ENCODE data around the gene ROBO4. TPM values are rescaled to one million over a fixed set of nuclear protein-coding genes. Genes with fewer than 3 reads are reported as not detected.

ROBO4 gene
- polyA plus RNA-seq, 2 of the 4 experiments (the other 2 are of a cell fraction), result not detected

DNA sequence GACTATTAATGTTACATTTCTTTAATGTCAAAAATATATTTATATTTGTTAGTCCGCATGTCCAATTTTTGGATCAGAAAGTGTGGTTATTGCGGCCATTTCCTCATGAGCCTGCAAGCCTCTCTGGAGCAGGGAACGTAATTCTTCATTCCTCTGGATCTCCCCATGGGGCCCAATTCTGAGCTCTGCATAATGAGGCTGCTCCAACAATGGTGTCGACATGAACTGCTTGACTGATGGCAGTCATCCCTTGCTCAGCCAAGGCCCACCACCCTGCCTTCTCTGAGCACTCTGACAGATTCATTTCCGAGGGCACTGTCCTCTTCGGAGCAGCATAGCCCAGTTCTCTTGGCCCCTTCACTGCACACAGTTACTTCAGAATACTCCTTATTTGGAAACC is 41.3 kb upstream of the ROBO4 start:
- CTCF ChIA-PET, result interaction anchor here (1.6 kb wide), 1 partner anchor 63 kb away, joined by 7 read pairs; no protein-coding TSS in a partner anchor
- POLR2A ChIA-PET, result no interaction called here
- 53% methylated on average over 5 of the region's 6 CpGs for WGBS (ENCODE audit: missing lambda C conversion rate)
- Histone ChIP-seq H3K4me2 (no peak overlapping the region), H3K4me3 (no peak overlapping the region), H3K9me3 (no peaks in the 10 kb centered on the region), H3K27ac (no peak overlapping the region), H3K4me1 (0 out of 3 replicates have a peak, but pooled peaks cover 9% of the 10 kb centered on the region)
- FAIRE-seq, result no peak
- TF ChIP-seq EHF (CRISPR knock-in tag; IDR thresholded peaks at IDR 0.05), result no peak
- TF ChIP-seq NFE2L2 (conservative IDR thresholded peaks at IDR 0.05; ENCODE audit: low read length), result no peak
- no peak for TF ChIP-seq FOSB (CRISPR knock-in tag; IDR thresholded peaks at IDR 0.05)
- no peak for TF ChIP-seq EP300 (IDR thresholded peaks at IDR 0.05)
- no peak for TF ChIP-seq BCL3 (IDR thresholded peaks at IDR 0.05)
- TF ChIP-seq FOSL2 (IDR thresholded peaks at IDR 0.05), result no peak
- no peak for TF ChIP-seq FOSL2 (CRISPR knock-in tag; IDR thresholded peaks at IDR 0.05)
- no peak for TF ChIP-seq KDM5A (IDR thresholded peaks at IDR 0.05)
- TF ChIP-seq FOXS1 (CRISPR knock-in tag; IDR thresholded peaks at IDR 0.05), result no peak
- TF ChIP-seq KDM1A (IDR thresholded peaks at IDR 0.05; ENCODE audit: low read depth), result no peak
- no peak for TF ChIP-seq POLR2AphosphoS2 (conservative IDR thresholded peaks at IDR 0.05; ENCODE audit: low read length)
- TF ChIP-seq CBX2 (IDR thresholded peaks at IDR 0.05; ENCODE audit: borderline replicate concordance, low read depth), result no peak
- TF ChIP-seq RAD21 (conservative IDR thresholded peaks at IDR 0.05 in 1 of 2, IDR thresholded peaks at IDR 0.05 in 1 of 2), result no peak
- TF ChIP-seq, protein P1, sequence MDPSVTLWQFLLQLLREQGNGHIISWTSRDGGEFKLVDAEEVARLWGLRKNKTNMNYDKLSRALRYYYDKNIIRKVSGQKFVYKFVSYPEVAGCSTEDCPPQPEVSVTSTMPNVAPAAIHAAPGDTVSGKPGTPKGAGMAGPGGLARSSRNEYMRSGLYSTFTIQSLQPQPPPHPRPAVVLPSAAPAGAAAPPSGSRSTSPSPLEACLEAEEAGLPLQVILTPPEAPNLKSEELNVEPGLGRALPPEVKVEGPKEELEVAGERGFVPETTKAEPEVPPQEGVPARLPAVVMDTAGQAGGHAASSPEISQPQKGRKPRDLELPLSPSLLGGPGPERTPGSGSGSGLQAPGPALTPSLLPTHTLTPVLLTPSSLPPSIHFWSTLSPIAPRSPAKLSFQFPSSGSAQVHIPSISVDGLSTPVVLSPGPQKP (IDR thresholded peaks at IDR 0.05; ENCODE audit: low read depth, low read length), result no peak
- TF ChIP-seq ZSCAN20 (CRISPR knock-in tag; IDR thresholded peaks at IDR 0.05), result no peak
- TF ChIP-seq, protein P2, sequence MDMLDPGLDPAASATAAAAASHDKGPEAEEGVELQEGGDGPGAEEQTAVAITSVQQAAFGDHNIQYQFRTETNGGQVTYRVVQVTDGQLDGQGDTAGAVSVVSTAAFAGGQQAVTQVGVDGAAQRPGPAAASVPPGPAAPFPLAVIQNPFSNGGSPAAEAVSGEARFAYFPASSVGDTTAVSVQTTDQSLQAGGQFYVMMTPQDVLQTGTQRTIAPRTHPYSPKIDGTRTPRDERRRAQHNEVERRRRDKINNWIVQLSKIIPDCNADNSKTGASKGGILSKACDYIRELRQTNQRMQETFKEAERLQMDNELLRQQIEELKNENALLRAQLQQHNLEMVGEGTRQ (IDR thresholded peaks at IDR 0.05), result no peak
- TF ChIP-seq MAX (IDR thresholded peaks at IDR 0.05), result no peak
- no peak for TF ChIP-seq MAZ (IDR thresholded peaks at IDR 0.05; ENCODE audit: borderline replicate concordance, low read depth, low read length)
- no peak for TF ChIP-seq ZFP36 (IDR thresholded peaks at IDR 0.05; ENCODE audit: borderline replicate concordance, partially characterized antibody)
- TF ChIP-seq JUNB (IDR thresholded peaks at IDR 0.05), result no peak
- no peak for ATAC-seq
- DNase-seq (ENCODE audit: low read depth in 1 of 2, low spot score in 1 of 2), result no peak

DNA sequence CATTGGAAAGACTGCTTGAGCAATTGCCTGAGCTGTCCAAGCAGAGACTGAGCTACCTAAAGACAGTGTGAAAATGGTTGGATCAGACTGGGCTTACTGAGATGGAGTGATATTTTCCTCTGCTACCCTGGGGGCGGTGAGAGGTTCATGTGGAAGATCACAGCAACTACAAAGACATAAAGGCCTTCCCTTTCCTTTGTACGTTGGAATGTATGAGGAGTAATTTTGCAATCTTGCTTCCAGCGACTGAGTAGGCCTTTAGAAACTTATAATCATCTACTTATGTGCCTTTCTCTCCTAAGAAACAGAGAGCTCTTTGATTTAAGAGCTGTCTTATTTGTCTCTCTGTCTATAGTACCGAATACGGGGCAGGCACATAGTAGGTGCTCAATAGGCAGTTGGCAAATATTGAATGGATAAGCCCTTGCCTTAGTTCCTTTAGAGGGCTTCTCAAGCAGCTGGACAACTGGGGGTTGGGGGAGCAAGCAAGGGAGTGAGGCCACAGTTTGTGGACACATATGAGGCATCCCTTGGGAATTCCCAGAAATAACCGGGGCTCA is 40.6 kb upstream of the ROBO4 start:
- H3K4me2 ChIP-seq, result no peak overlapping the region
- FAIRE-seq (no peak), DNase-seq (ENCODE audit: low read depth in 1 of 2, low spot score in 1 of 2) (no peak), ATAC-seq (no peak)
- CTCF ChIA-PET, result interaction anchor here (1.6 kb wide), 1 partner anchor 62 kb away, joined by 7 read pairs; no protein-coding TSS in a partner anchor
- TF ChIP-seq PBX3 (IDR thresholded peaks at IDR 0.05) (no peak), GATA3 (IDR thresholded peaks at IDR 0.05; ENCODE audit: borderline replicate concordance) (no peak), CBX2 (IDR thresholded peaks at IDR 0.05; ENCODE audit: borderline replicate concordance, low read depth) (no peak), POLR2A (IDR thresholded peaks at IDR 0.05; ENCODE audit: low read length) (no peak), HMGXB4 (CRISPR knock-in tag; IDR thresholded peaks at IDR 0.05; ENCODE audit: borderline replicate concordance) (no peak), FOSB (CRISPR knock-in tag; IDR thresholded peaks at IDR 0.05) (no peak)
- TF ChIP-seq, protein P2 (IDR thresholded peaks at IDR 0.05), result no peak
- POLR2A ChIA-PET, result no interaction called here
- H3K27ac ChIP-seq, result no peak overlapping the region
- H3K9me3 ChIP-seq, result no peaks in the 10 kb centered on the region
- H3K4me1 ChIP-seq, result 0 out of 3 replicates have a peak, but pooled peaks cover 9% of the 10 kb centered on the region
- WGBS (ENCODE audit: missing lambda C conversion rate), result 10% methylated on average over 6 of the region's 6 CpGs
- H3K4me3 ChIP-seq, result no peak overlapping the region
